SK-N-MC (cell line): Measurements from ENCODE around the gene PRKCB.

Experiments used
- DNase-seq: peaks from one replicate; pipeline ENCODE4 v3.0.0-alpha.2; 2011; ENCODE audit warnings: low read depth, low spot score
- H3K27ac ChIP-seq: fragments of 200-600 bp; sonication (generic); 2 replicates; pipeline ENCODE4 v1.5.1; 2016; ENCODE audit warnings: mixed run types
- H3K36me3 ChIP-seq: fragments of 200-600 bp; sonication (generic); 2 replicates; pipeline ENCODE4 v1.6.1; 2017; ENCODE audit warnings: antibody characterized with exemption, low read length, mixed read lengths; ENCODE audit not compliant: insufficient read depth
- H3K4me3 ChIP-seq: fragments of 200-600 bp; sonication (generic); 2 replicates; pipeline ENCODE4 v1.5.1; 2016
- H3K9ac ChIP-seq: fragments of 200-600 bp; sonication (generic); 2 replicates; pipeline ENCODE4 v1.8.0; 2017; ENCODE audit warnings: mixed run types, mixed read lengths; ENCODE audit not compliant: insufficient read length
- H3K9me3 ChIP-seq: fragments of 200-600 bp; sonication (generic); 2 replicates; pipeline ENCODE4 v1.6.1; 2017; ENCODE audit warnings: low read depth, mild to moderate bottlenecking, antibody characterized with exemption, low read length, moderate library complexity, mixed read lengths
- EZH2 ChIP-seq: fragments of 200-600 bp; sonication (generic); IDR thresholded peaks from one replicate; pipeline ENCODE4 v1.6.1; 2017; ENCODE audit warnings: antibody characterized with exemption
- FOXP2 ChIP-seq: optimal IDR thresholded peaks from 2 replicates; pipeline ENCODE3; 2011; ENCODE audit warnings: mild to moderate bottlenecking, moderate library complexity; ENCODE audit not compliant: insufficient read depth; ENCODE audit errors: extremely low read length, control extremely low read depth
- POLR2AphosphoS5 ChIP-seq: IDR thresholded peaks from 2 replicates; pipeline ENCODE4 v1.6.1; 2012; ENCODE audit warnings: mild to moderate bottlenecking, low read depth, low read length, borderline replicate concordance

Gene PRKCB

GRCh38 chr16:24049113-24049512 lies 213.3 kb downstream of the PRKCB start:
- DNase-seq: no peak
- Histone ChIP-seq H3K9me3 (no peaks in the 10 kb centered on the region), H3K9ac (no peak overlapping the region), H3K36me3 (peaks cover 8% of the 10 kb centered on the region; the same call in 1 of the 2 replicates), H3K27ac (no peak overlapping the region), H3K4me3 (no peak overlapping the region)
- TF ChIP-seq EZH2 (no peak), POLR2AphosphoS5 (no peak), FOXP2 (no peak)

DNA sequence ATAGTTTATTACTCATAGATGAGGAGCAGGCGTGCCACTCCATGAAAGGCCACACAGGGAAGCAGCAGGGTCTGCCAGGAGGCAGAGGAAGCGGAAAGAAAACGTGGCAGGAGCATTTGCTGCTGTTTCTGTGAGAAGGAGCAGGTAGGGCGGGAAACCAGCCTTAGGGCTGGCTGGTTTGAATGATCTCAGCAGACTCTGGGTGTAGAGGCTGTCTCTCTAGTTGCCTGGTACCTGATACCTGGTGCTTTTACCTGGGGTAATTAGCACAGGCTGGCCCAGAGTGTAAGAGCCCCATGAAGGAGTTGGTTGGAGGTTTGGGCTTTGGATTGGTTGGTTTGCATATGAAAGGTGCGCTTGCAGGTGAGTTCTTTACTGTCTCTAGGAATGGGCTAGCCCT lies 215.3 kb downstream of the PRKCB start:
- peaks cover 14% of the 10 kb centered on the region; the same call in 1 of the 2 replicates for H3K36me3 ChIP-seq
- H3K27ac ChIP-seq: no peak overlapping the region
- no peak overlapping the region for H3K9ac ChIP-seq
- DNase-seq: no peak
- no peak overlapping the region for H3K4me3 ChIP-seq
- no peaks in the 10 kb centered on the region for H3K9me3 ChIP-seq
- TF ChIP-seq POLR2AphosphoS5: no peak
- TF ChIP-seq EZH2: no peak
- TF ChIP-seq FOXP2: no peak

DNA sequence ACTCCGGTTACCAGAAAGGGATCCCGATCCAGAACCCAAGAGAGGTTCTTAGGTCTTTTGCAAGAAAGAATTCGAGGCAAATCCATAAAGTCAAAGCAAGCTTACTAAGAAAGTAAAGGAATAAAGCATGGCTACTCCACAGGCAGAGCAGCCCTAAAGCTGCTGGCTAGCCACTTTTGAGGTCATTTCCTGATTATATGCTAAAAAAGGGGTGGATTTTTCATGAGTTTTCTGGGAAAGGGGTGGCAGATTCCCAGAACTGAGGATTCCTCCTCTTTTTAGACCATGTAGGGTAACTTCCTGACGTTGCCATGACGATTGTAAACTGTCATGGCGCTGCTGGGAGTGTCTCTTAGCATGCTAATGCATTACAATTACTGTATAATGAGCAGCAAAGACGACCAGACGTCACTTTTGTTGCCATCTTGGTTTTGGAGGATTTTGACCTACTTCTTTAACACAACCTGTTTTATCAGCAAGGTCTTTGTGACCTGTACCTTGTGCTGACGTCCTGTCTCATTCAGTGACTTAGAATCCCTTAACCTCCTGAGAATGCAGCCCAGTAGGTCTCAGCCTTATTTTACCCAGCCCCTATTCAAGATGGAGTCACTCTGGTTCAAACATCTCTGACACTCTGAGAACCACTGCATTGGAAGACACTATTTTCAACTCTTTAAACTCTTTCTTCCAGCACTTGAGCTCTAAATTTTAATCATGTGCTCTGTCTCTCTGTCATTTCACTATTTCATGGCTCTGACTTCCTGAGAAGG lies 216.7 kb downstream of the PRKCB start:
- peaks cover 16% of the 10 kb centered on the region; the same call in 1 of the 2 replicates for H3K36me3 ChIP-seq
- H3K27ac ChIP-seq: no peak overlapping the region
- H3K9ac ChIP-seq: no peak overlapping the region
- no peaks in the 10 kb centered on the region for H3K9me3 ChIP-seq
- no peak for DNase-seq
- no peak for TF ChIP-seq EZH2
- TF ChIP-seq FOXP2: no peak
- no peak for TF ChIP-seq POLR2AphosphoS5
- no peak overlapping the region for H3K4me3 ChIP-seq

DNA sequence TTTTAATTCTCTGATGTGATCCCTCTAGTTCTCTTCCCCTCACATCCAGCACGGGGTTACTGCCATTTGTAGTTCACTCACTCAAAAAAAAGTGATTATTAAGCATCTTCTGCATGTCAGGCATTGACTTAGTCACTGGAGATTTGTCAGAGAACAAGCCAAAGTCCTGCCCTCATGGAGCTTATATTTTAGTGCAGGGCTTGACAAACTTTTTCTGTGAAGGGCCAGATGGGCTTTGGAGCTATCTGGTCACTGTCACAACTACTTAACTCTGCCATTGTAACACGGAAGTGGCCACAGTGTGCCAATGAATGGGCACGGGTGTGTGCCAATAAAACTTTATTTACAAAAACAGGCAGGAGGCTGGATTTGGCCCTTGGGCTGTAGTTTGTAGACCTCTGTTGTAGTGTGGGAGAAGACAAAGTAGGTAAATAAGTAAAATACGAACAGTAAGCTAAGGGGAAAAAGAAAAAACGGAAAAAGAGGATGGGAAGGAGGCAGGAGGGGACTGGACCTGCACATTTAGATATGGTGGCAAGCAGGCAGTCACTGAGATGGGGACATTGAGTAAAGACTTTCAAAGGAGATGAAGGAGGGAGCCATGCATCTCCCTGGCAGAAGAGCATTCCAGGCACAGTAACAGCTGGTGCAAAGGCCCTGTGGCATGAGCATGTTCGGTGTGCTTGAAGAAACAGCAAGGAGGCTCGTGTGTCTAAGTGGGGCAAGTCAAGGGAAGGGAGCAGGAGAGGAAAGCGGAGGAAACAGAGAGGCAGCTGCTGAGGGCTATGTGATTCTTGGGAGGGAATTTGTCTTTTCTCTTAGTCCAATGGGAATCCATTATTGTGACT lies 217.5 kb downstream of the PRKCB start:
- H3K27ac ChIP-seq: no peak overlapping the region
- H3K4me3 ChIP-seq: no peak overlapping the region
- peaks cover 16% of the 10 kb centered on the region; the same call in 1 of the 2 replicates for H3K36me3 ChIP-seq
- no peaks in the 10 kb centered on the region for H3K9me3 ChIP-seq
- no peak for DNase-seq
- TF ChIP-seq POLR2AphosphoS5 (no peak), EZH2 (no peak), FOXP2 (no peak)
- H3K9ac ChIP-seq: no peak overlapping the region

- no peak overlapping the region for H3K27ac ChIP-seq
- TF ChIP-seq POLR2AphosphoS5: no peak
- no peak for TF ChIP-seq FOXP2
- TF ChIP-seq EZH2: no peak
- no peak overlapping the region for H3K9ac ChIP-seq
- no peak overlapping the region for H3K4me3 ChIP-seq
- H3K36me3 ChIP-seq: peaks cover 12% of the 10 kb centered on the region; the same call in 1 of the 2 replicates
- no peaks in the 10 kb centered on the region for H3K9me3 ChIP-seq
- DNase-seq: no peak
Measured at GRCh38 chr16:24054741-24055491, 219.1 kb downstream of the PRKCB start.

GRCh38 chr16:24062270-24062817 lies 226.6 kb downstream of the PRKCB start:
- Histone ChIP-seq H3K36me3 (peaks cover 22% of the 10 kb centered on the region; the same call in 1 of the 2 replicates), H3K9ac (no peak overlapping the region), H3K27ac (no peak overlapping the region), H3K9me3 (no peaks in the 10 kb centered on the region), H3K4me3 (no peak overlapping the region)
- TF ChIP-seq FOXP2: no peak
- no peak for TF ChIP-seq POLR2AphosphoS5
- no peak for TF ChIP-seq EZH2
- no peak for DNase-seq

- H3K9ac ChIP-seq: no peak overlapping the region
- H3K36me3 ChIP-seq: peaks cover 2% of the 10 kb centered on the region; the same call in 1 of the 2 replicates
- H3K27ac ChIP-seq: no peak overlapping the region
- DNase-seq: no peak
- no peaks in the 10 kb centered on the region for H3K9me3 ChIP-seq
- no peak overlapping the region for H3K4me3 ChIP-seq
- TF ChIP-seq EZH2 (no peak), FOXP2 (no peak), POLR2AphosphoS5 (no peak)
Measured at GRCh38 chr16:24069036-24069590, 233.3 kb downstream of the PRKCB start.
